Measurements from ENCODE around the gene ARVCF.

Gene ARVCF

DNA sequence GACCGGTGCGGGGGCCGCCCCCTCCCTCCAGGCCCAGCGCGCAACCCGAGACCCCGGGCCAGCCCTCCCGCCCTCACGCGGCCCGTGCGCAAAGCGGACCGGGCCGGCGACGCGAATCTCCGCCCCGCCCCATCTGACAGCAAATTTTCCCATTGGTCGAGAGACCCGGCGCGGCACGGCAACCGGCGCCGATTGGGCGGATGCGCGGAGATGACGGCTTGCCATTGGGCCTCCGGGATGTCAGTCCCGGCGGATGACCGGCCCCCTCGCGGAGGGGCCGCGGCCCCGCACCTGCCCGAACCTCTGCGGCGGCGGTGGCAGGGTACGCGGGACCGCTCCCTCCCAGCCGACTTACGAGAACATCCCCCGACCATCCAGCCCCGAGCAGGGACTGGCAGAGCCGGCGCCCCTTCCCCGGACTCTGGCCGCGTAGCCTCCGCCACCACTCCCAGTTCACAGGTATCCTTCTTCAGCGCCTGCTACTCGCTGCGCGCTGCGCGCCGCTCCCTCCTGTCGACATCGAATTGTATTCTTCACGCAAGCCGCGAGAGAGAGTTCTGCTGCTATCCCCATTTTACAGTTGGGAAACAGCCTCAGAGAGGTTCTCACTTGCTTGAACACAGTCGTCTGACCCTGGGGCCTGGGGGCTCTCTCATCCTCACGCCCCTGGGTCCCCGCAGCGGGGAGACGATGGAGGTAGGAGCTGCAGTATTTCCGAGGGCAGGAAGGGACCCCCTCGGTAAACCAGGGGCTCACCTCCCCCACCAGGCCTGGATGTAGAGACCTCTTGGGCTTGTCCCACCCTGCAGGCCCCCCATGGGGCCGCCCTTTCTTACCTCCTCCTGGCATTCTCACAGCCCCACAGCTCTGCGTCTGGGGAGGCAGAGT lies at the start of gene ARVCF:
TSS of gene ARVCF (minus strand) at position 90 of the 888 bp plus-strand sequence. CDS start 26,029 bp downstream, outside the sequence.
- Histone ChIP-seq H3K36me3 (ENCODE audit: control insufficient read depth, low read depth, low read length) (no peaks in the 10 kb centered on the region), H3K27me3 (ENCODE audit: control insufficient read depth, insufficient read depth, low read length) (peaks cover 52% of the 10 kb centered on the region), H3K4me3 (ENCODE audit: low read length) (peak within 1 kb of the TSS; percentile 71), H3K9me3 (ENCODE audit: control insufficient read depth, low read depth, low read length) (no peaks in the 10 kb centered on the region), H3K4me1 (ENCODE audit: control insufficient read depth, low read depth, low read length) (peaks cover 5% of the 10 kb centered on the region), H3K27ac (ENCODE audit: low read length) (no peak within 1 kb of the TSS), H3K9ac (ENCODE audit: low read length) (no peak within 1 kb of the TSS)

- H3K9me3 ChIP-seq (ENCODE audit: control insufficient read depth, low read depth, low read length) = no peaks in the 10 kb centered on the region
- no peaks in the 10 kb centered on the region for H3K36me3 ChIP-seq (ENCODE audit: control insufficient read depth, low read depth, low read length)
- H3K4me1 ChIP-seq (ENCODE audit: control insufficient read depth, low read depth, low read length) = no peaks in the 10 kb centered on the region
- no peak overlapping the region for H3K9ac ChIP-seq (ENCODE audit: low read length)
- H3K4me3 ChIP-seq (ENCODE audit: low read length) = no peak overlapping the region
- H3K27me3 ChIP-seq (ENCODE audit: control insufficient read depth, insufficient read depth, low read length) = no peaks in the 10 kb centered on the region
- no peak overlapping the region for H3K27ac ChIP-seq (ENCODE audit: low read length)
Observed at GRCh38 chr22:20065896-20066616, 49.4 kb upstream of the ARVCF start.

- H3K4me1 ChIP-seq (ENCODE audit: control insufficient read depth, low read depth, low read length) = no peaks in the 10 kb centered on the region
- H3K36me3 ChIP-seq (ENCODE audit: control insufficient read depth, low read depth, low read length) = no peaks in the 10 kb centered on the region
- H3K27ac ChIP-seq (ENCODE audit: low read length) = no peak overlapping the region
- H3K4me3 ChIP-seq (ENCODE audit: low read length) = no peak overlapping the region
- H3K9ac ChIP-seq (ENCODE audit: low read length) = no peak overlapping the region
- H3K9me3 ChIP-seq (ENCODE audit: control insufficient read depth, low read depth, low read length) = no peaks in the 10 kb centered on the region
- H3K27me3 ChIP-seq (ENCODE audit: control insufficient read depth, insufficient read depth, low read length) = no peaks in the 10 kb centered on the region
Observed at GRCh38 chr22:20064545-20065262, 48.1 kb upstream of the ARVCF start.

- Histone ChIP-seq H3K27ac (ENCODE audit: low read length) (no peak overlapping the region), H3K36me3 (ENCODE audit: control insufficient read depth, low read depth, low read length) (no peaks in the 10 kb centered on the region), H3K4me1 (ENCODE audit: control insufficient read depth, low read depth, low read length) (no peaks in the 10 kb centered on the region), H3K4me3 (ENCODE audit: low read length) (no peak overlapping the region), H3K27me3 (ENCODE audit: control insufficient read depth, insufficient read depth, low read length) (no peaks in the 10 kb centered on the region), H3K9ac (ENCODE audit: low read length) (no peak overlapping the region), H3K9me3 (ENCODE audit: control insufficient read depth, low read depth, low read length) (no peaks in the 10 kb centered on the region)
Observed at GRCh38 chr22:20064140-20064480, 47.5 kb upstream of the ARVCF start.

- H3K9me3 ChIP-seq (ENCODE audit: control insufficient read depth, low read depth, low read length) = no peaks in the 10 kb centered on the region
- H3K9ac ChIP-seq (ENCODE audit: low read length) = no peak overlapping the region
- no peaks in the 10 kb centered on the region for H3K27me3 ChIP-seq (ENCODE audit: control insufficient read depth, insufficient read depth, low read length)
- no peaks in the 10 kb centered on the region for H3K36me3 ChIP-seq (ENCODE audit: control insufficient read depth, low read depth, low read length)
- H3K4me1 ChIP-seq (ENCODE audit: control insufficient read depth, low read depth, low read length) = no peaks in the 10 kb centered on the region
- no peak overlapping the region for H3K27ac ChIP-seq (ENCODE audit: low read length)
- H3K4me3 ChIP-seq (ENCODE audit: low read length) = no peak overlapping the region
Observed at GRCh38 chr22:20063271-20064139, 46.9 kb upstream of the ARVCF start.

- H3K36me3 ChIP-seq (ENCODE audit: control insufficient read depth, low read depth, low read length) = no peaks in the 10 kb centered on the region
- H3K27ac ChIP-seq (ENCODE audit: low read length) = no peak overlapping the region
- H3K27me3 ChIP-seq (ENCODE audit: control insufficient read depth, insufficient read depth, low read length) = no peaks in the 10 kb centered on the region
- H3K9ac ChIP-seq (ENCODE audit: low read length) = no peak overlapping the region
- no peaks in the 10 kb centered on the region for H3K9me3 ChIP-seq (ENCODE audit: control insufficient read depth, low read depth, low read length)
- no peaks in the 10 kb centered on the region for H3K4me1 ChIP-seq (ENCODE audit: control insufficient read depth, low read depth, low read length)
- no peak overlapping the region for H3K4me3 ChIP-seq (ENCODE audit: low read length)
Observed at GRCh38 chr22:20062766-20063083, 46.1 kb upstream of the ARVCF start.

DNA sequence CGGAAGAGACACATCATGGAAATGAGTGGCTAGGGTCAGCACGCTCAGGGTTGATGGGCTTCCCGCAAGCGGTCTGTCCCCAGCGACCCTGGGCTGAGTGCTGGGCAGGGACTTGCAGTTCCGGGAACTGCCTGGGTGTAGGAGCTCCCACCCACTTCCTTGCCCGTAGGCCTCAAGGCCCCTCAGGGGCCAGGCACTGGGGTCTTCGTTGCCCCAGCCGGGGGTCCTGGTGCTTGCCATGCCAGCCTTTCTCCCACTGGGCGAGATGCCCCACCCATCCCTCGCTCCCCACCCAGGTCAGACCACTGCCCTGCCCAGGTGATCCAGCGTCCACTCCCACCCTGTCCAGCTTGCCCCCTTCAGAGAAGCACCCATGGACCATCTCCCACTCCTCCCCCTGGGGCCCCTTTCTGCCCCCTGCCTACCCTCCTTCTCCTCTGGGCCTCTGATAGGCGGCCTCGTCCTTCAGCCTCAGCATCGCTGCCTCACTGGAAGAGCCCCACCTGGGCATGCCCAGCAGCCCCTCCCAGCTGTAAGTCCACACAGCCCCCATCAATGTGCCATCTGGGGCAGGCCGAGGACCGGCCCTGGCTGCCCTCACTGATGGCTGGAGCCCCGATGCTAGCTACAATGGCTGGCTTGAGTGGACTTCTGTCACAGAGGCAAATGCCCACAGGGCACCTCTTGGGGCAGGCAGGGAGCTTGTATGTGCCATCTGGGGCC lies 45.6 kb upstream of the ARVCF start:
- no peak overlapping the region for H3K27ac ChIP-seq (ENCODE audit: low read length)

DNA sequence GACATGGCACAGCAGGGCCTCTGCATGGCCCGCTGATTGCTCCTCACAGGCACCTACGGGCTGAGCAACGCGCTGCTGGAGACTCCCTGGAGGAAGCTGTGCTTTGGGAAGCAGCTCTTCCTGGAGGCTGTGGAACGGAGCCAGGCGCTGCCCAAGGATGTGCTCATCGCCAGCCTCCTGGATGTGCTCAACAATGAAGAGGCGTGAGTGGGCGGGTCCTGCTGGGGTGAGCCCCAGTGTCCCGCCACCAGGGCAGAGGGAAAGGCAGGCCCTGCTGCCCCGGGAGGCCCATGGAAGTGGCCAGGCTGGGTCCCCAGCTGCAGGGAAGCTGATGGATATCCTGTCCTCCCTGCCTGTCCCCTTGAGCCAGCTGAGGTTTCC lies 44.8 kb upstream of the ARVCF start:
- Histone ChIP-seq H3K4me3 (ENCODE audit: low read length) (no peak overlapping the region), H3K36me3 (ENCODE audit: control insufficient read depth, low read depth, low read length) (no peaks in the 10 kb centered on the region), H3K9ac (ENCODE audit: low read length) (no peak overlapping the region), H3K27ac (ENCODE audit: low read length) (no peak overlapping the region), H3K9me3 (ENCODE audit: control insufficient read depth, low read depth, low read length) (no peaks in the 10 kb centered on the region), H3K4me1 (ENCODE audit: control insufficient read depth, low read depth, low read length) (no peaks in the 10 kb centered on the region), H3K27me3 (ENCODE audit: control insufficient read depth, insufficient read depth, low read length) (no peaks in the 10 kb centered on the region)

More for the DNA sequence above, 45.6 kb upstream of the ARVCF start:
- Histone ChIP-seq H3K9ac (ENCODE audit: low read length) (no peak overlapping the region), H3K4me1 (ENCODE audit: control insufficient read depth, low read depth, low read length) (no peaks in the 10 kb centered on the region), H3K27me3 (ENCODE audit: control insufficient read depth, insufficient read depth, low read length) (no peaks in the 10 kb centered on the region), H3K4me3 (ENCODE audit: low read length) (no peak overlapping the region), H3K36me3 (ENCODE audit: control insufficient read depth, low read depth, low read length) (no peaks in the 10 kb centered on the region), H3K9me3 (ENCODE audit: control insufficient read depth, low read depth, low read length) (no peaks in the 10 kb centered on the region)

- no peaks in the 10 kb centered on the region for H3K4me1 ChIP-seq (ENCODE audit: control insufficient read depth, low read depth, low read length)
- no peaks in the 10 kb centered on the region for H3K36me3 ChIP-seq (ENCODE audit: control insufficient read depth, low read depth, low read length)
- H3K9ac ChIP-seq (ENCODE audit: low read length) = no peak overlapping the region
Observed at GRCh38 chr22:20060700-20061480, 44.3 kb upstream of the ARVCF start.

More at GRCh38 chr22:20060700-20061480, 44.3 kb upstream of the ARVCF start:
- no peaks in the 10 kb centered on the region for H3K9me3 ChIP-seq (ENCODE audit: control insufficient read depth, low read depth, low read length)
- H3K4me3 ChIP-seq (ENCODE audit: low read length) = no peak overlapping the region
- no peak overlapping the region for H3K27ac ChIP-seq (ENCODE audit: low read length)
- no peaks in the 10 kb centered on the region for H3K27me3 ChIP-seq (ENCODE audit: control insufficient read depth, insufficient read depth, low read length)

Data from iPS-18a (cell line).